Measurements from ENCODE around the gene PROK1. TPM values are rescaled to one million over a fixed set of nuclear protein-coding genes. Genes with fewer than 3 reads are reported as not detected.

The PROK1 gene
- total and polyA plus RNA-seq, 8 donors = 0.12 to 0.53 TPM; not detected in 6

- no peaks in the 10 kb centered on the region for H3K4me1 ChIP-seq
- intact Hi-C loops (cut with DNase I) = loop anchor here in 2 of 3 donors (5.0 to 10.0 kb wide), 2 partner anchors 250 to 253 kb away; no protein-coding TSS in a partner anchor
- WGBS, 2 donors = 65 to 70% methylated on average over 8 of the region's 8 CpGs
- no peaks in the 10 kb centered on the region for H3K36me3 ChIP-seq
- ATAC-seq (no peak), FAIRE-seq (no peak), DNase-seq (no peak)
- TF ChIP-seq CTCF (IDR thresholded peaks at IDR 0.05) = no peak
- H3K27me3 ChIP-seq = no peaks in the 10 kb centered on the region
- no peak overlapping the region for H3K4me3 ChIP-seq
- H3K27ac ChIP-seq = no peak overlapping the region
- H3K9me3 ChIP-seq = no peaks in the 10 kb centered on the region
Measured at GRCh38 chr1:110455151-110455550, 4.2 kb downstream of the PROK1 start.

DNA sequence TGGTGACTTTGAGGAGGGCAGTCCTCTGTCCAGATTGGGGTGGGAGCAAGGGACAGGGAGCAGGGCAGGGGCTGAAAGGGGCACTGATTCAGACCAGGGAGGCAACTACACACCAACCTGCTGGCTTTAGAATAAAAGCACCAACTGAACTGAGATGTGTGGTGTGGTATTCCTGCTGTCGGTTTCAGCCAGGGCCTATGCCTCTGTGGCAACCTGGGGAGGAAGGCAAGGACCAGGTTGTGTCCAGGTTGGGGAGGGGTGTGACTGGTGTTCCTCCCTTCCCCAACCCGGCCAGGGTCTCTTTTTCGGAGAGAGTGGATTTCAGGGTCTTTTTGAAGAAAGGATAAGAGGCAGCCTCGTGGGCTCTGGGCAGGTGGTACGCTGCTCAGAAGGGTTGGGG lies 6.3 kb downstream of the PROK1 start:
- Histone ChIP-seq H3K9me3 (no peaks in the 10 kb centered on the region), H3K36me3 (no peaks in the 10 kb centered on the region), H3K4me3 (no peak overlapping the region), H3K4me1 (no peaks in the 10 kb centered on the region), H3K27me3 (no peaks in the 10 kb centered on the region), H3K27ac (no peak overlapping the region)
- FAIRE-seq = no peak
- no peak for TF ChIP-seq CTCF (IDR thresholded peaks at IDR 0.05)
- intact Hi-C loops (cut with DNase I) = loop anchor here in 2 of 3 donors (5.0 to 10.0 kb wide), 2 partner anchors 252 to 255 kb away; no protein-coding TSS in a partner anchor
- 73 to 79% methylated on average over 5 of the region's 5 CpGs for WGBS, 2 donors
- ATAC-seq = no peak
- no peak for DNase-seq

GRCh38 chr1:110460253-110461220 lies 9.6 kb downstream of the PROK1 start:
- no peak for FAIRE-seq
- Histone ChIP-seq H3K36me3 (no peaks in the 10 kb centered on the region), H3K27ac (no peak overlapping the region), H3K4me1 (peaks cover 15 to 18% (median 18%) of the 10 kb centered on the region in 3 donors), H3K9me3 (no peaks in the 10 kb centered on the region), H3K4me3 (no peak overlapping the region), H3K27me3 (no peaks in the 10 kb centered on the region)
- WGBS, 2 donors = 33 to 36% methylated on average over 11 of the region's 11 CpGs
- peak; percentile 61 to 89 (median 87) for ATAC-seq
- peak in 5 of 6 donors; percentile 59 to 88 (median 77) for DNase-seq
- intact Hi-C loops (cut with DNase I) = loop anchor here in 1 of 3 donors (5.0 to 10.0 kb wide), 2 partner anchors 146 to 258 kb away; no protein-coding TSS in a partner anchor
- peak; percentile 90 to 94 (median 92) for TF ChIP-seq CTCF (IDR thresholded peaks at IDR 0.05)

DNA sequence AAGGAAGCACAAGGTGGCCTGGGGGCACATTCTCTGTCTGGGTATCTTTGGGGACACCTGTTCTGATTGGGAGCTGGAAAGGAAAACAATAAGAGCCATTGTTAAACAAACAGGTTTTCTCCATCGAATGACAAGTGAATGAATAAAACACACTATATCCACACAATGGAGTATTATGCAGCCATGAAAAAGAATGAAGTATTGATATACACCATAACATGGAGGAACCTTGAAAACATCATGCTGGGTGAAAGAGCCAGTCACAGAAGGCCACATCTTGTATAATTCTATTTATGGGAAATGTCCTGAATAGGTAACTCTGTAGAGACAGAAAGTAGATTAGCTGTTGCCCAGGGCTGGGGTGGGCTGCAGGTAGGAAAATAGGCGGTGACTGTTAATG lies 11.1 kb downstream of the PROK1 start:
- ATAC-seq (no peak), DNase-seq (no peak), FAIRE-seq (no peak)
- Histone ChIP-seq H3K27me3 (no peaks in the 10 kb centered on the region), H3K36me3 (no peaks in the 10 kb centered on the region), H3K4me1 (peaks cover 15 to 18% (median 18%) of the 10 kb centered on the region in 3 donors), H3K4me3 (no peak overlapping the region), H3K27ac (no peak overlapping the region), H3K9me3 (no peaks in the 10 kb centered on the region)
- intact Hi-C loops (cut with DNase I) = loop anchor here in 1 of 3 donors (5.0 to 10.0 kb wide), 2 partner anchors 147 to 260 kb away; no protein-coding TSS in a partner anchor
- TF ChIP-seq CTCF (IDR thresholded peaks at IDR 0.05) = no peak
- WGBS, 2 donors = 73 to 80% methylated on average over 2 of the region's 2 CpGs

Data from pancreas (tissue), 10 donors.